Mesenchymal stem cell (in vitro differentiated cells and primary cell): ENCODE data around the gene GJC2.
A peak's percentile ranks its signal among the peaks of the same experiment; 100 is the strongest.

Experiments
- DNase-seq: peaks from one replicate; pipeline ENCODE4 v3.0.0-alpha.2; 2013
- H2AFZ ChIP-seq: one replicate; pipeline ENCODE4 v1.6.1; 2013; ENCODE audit warnings: low read depth, mild to moderate bottlenecking, control low read depth, inconsistent platforms, low read length, moderate library complexity
- H2AK5ac ChIP-seq: 2 replicates; pipeline ENCODE4 v1.6.1; 2013; ENCODE audit warnings: low read length, moderate library complexity, mild to moderate bottlenecking, inconsistent platforms; ENCODE audit not compliant: severe bottlenecking
- H2BK120ac ChIP-seq: one replicate; pipeline ENCODE4 v1.6.1; 2013; ENCODE audit warnings: low read depth, mild to moderate bottlenecking, inconsistent platforms, low read length, moderate library complexity
- H2BK12ac ChIP-seq, 2 experiments: one replicate each; pipeline ENCODE4 v1.6.1; 2013; ENCODE audit warnings: inconsistent platforms in 2 of 2, low read length in 2 of 2, mild to moderate bottlenecking in 2 of 2, moderate library complexity in 2 of 2, control low read depth in 1 of 2
- H2BK15ac ChIP-seq: one replicate; pipeline ENCODE4 v1.6.1; 2013; ENCODE audit warnings: mild to moderate bottlenecking, low read depth, inconsistent platforms; ENCODE audit not compliant: poor library complexity, severe bottlenecking
- H2BK5ac ChIP-seq: 2 replicates; pipeline ENCODE4 v1.6.1; 2013; ENCODE audit warnings: low read depth, mild to moderate bottlenecking, low read length, control low read depth, inconsistent platforms; ENCODE audit not compliant: poor library complexity, severe bottlenecking
- H3K14ac ChIP-seq, 2 experiments: one replicate each; pipeline ENCODE4 v1.6.1; 2013; ENCODE audit warnings: inconsistent platforms in 2 of 2, low read length in 2 of 2, control low read depth in 1 of 2, mild to moderate bottlenecking in 1 of 2, moderate library complexity in 1 of 2
- H3K18ac ChIP-seq, 2 experiments: one replicate each; pipeline ENCODE4 v1.6.1; 2013; ENCODE audit warnings: inconsistent platforms in 2 of 2, low read length in 2 of 2, control low read depth in 1 of 2, low read depth in 1 of 2, mild to moderate bottlenecking in 1 of 2
- H3K23ac ChIP-seq, 2 experiments: one replicate each; pipeline ENCODE4 v1.6.1; 2013; ENCODE audit warnings: inconsistent platforms in 2 of 2, low read length in 2 of 2, mild to moderate bottlenecking in 2 of 2, moderate library complexity in 2 of 2, control low read depth in 1 of 2
- H3K27ac ChIP-seq: 2 replicates; pipeline ENCODE4 v1.5.1; 2013; ENCODE audit warnings: mild to moderate bottlenecking, moderate library complexity, low read length, control low read depth, inconsistent platforms; ENCODE audit not compliant: poor library complexity, severe bottlenecking
- H3K27me3 ChIP-seq, 2 experiments: 2 replicates each; pipeline versions ENCODE4 v1.6.1 to v1.7.0; 2013; ENCODE audit warnings: low read length in 2 of 2, mild to moderate bottlenecking in 2 of 2, moderate library complexity in 2 of 2, control low read depth in 1 of 2, inconsistent platforms in 1 of 2; ENCODE audit not compliant: control insufficient read depth in 1 of 2, insufficient read depth in 1 of 2
- H3K36me3 ChIP-seq, 2 experiments: 2 replicates each; pipeline versions ENCODE4 v1.6.1 to v1.7.0; 2013; ENCODE audit warnings: low read length in 2 of 2, control low read depth in 1 of 2, inconsistent platforms in 1 of 2, low read depth in 1 of 2, mild to moderate bottlenecking in 1 of 2; ENCODE audit not compliant: insufficient read depth in 2 of 2, control insufficient read depth in 1 of 2
- H3K4ac ChIP-seq, 2 experiments: one replicate each; pipeline ENCODE4 v1.6.1; 2013; ENCODE audit warnings: inconsistent platforms in 2 of 2, low read length in 2 of 2, mild to moderate bottlenecking in 2 of 2, moderate library complexity in 2 of 2, control low read depth in 1 of 2, low read depth in 1 of 2
- H3K4me1 ChIP-seq: 2 replicates; pipeline ENCODE4 v1.6.1; 2013; ENCODE audit warnings: low read depth, low read length, control low read depth; ENCODE audit not compliant: control insufficient read depth, insufficient read depth
- H3K4me2 ChIP-seq: 2 replicates; pipeline ENCODE4 v1.6.1; 2013; ENCODE audit warnings: low read length, mild to moderate bottlenecking, inconsistent platforms; ENCODE audit not compliant: poor library complexity, severe bottlenecking
- H3K4me3 ChIP-seq, 2 experiments: 2 replicates each; pipeline versions ENCODE4 v1.5.1 to v1.7.0; 2013; ENCODE audit warnings: low read length in 2 of 2, mild to moderate bottlenecking in 2 of 2, control low read depth in 1 of 2, low read depth in 1 of 2; ENCODE audit not compliant: insufficient read depth in 1 of 2
- H3K79me1 ChIP-seq: replicated peaks from 2 replicates; pipeline ENCODE4 v1.6.1; 2013; ENCODE audit warnings: mild to moderate bottlenecking, control low read depth, low read length, inconsistent platforms; ENCODE audit not compliant: poor library complexity, severe bottlenecking
- H3K9ac ChIP-seq: 2 replicates; pipeline ENCODE4 v1.7.0; 2013; ENCODE audit warnings: mild to moderate bottlenecking, low read length, moderate library complexity
- H3K9me3 ChIP-seq: 2 replicates; pipeline ENCODE4 v1.7.0; 2013; ENCODE audit warnings: mild to moderate bottlenecking, low read length; ENCODE audit not compliant: control insufficient read depth
- H4K8ac ChIP-seq: one replicate; pipeline ENCODE4 v1.6.1; 2013; ENCODE audit warnings: inconsistent platforms, mild to moderate bottlenecking, low read length, moderate library complexity
- H4K91ac ChIP-seq: one replicate; pipeline ENCODE4 v1.6.1; 2013; ENCODE audit warnings: mild to moderate bottlenecking, low read length, inconsistent platforms
- WGBS: methylation state at CpG from one replicate; pipeline ENCODE4 v1.1.7; 2013; ENCODE audit warnings: mixed read lengths; 5-methylcytosine and 5-hydroxymethylcytosine counted together

The GJC2 gene

GRCh38 chr1:228152097-228152917 lies 2.6 kb downstream of the GJC2 start:
- H3K27me3 ChIP-seq, result no peaks in the 10 kb centered on the region
- H2BK5ac ChIP-seq, result no peak overlapping the region
- no peak overlapping the region for H3K18ac ChIP-seq
- H4K91ac ChIP-seq, result no peak overlapping the region
- no peak overlapping the region for H4K8ac ChIP-seq
- 92% methylated on average over 17 of the region's 19 CpGs for WGBS
- H2BK15ac ChIP-seq, result no peak overlapping the region
- H3K79me1 ChIP-seq, result peaks cover 31% of the 10 kb centered on the region
- peak overlapping the region; percentile 77 for H3K9ac ChIP-seq
- H3K14ac ChIP-seq, result no peak overlapping the region
- no peak overlapping the region for H2AK5ac ChIP-seq
- peaks cover 16 to 65% of the 10 kb centered on the region in 2 experiments for H3K36me3 ChIP-seq
- peaks cover 30% of the 10 kb centered on the region for H3K4me1 ChIP-seq
- H3K27ac ChIP-seq, result no peak overlapping the region
- no peaks in the 10 kb centered on the region for H3K9me3 ChIP-seq
- H3K4me3 ChIP-seq, result no peak overlapping the region
- no peak overlapping the region for H3K23ac ChIP-seq
- H2BK120ac ChIP-seq, result no peak overlapping the region
- DNase-seq, result no peak
- no peak overlapping the region for H2AFZ ChIP-seq
- no peak overlapping the region for H3K4me2 ChIP-seq
- no peak overlapping the region for H2BK12ac ChIP-seq
- no peak overlapping the region for H3K4ac ChIP-seq

- Histone ChIP-seq H3K4me1 (peaks cover 30% of the 10 kb centered on the region), H3K18ac (no peak overlapping the region), H3K27me3 (no peaks in the 10 kb centered on the region), H4K8ac (no peak overlapping the region), H3K27ac (no peak overlapping the region), H2BK12ac (no peak overlapping the region), H2AFZ (no peak overlapping the region), H3K9me3 (no peaks in the 10 kb centered on the region), H2AK5ac (no peak overlapping the region), H4K91ac (no peak overlapping the region), H3K23ac (no peak overlapping the region), H3K4me2 (no peak overlapping the region), H3K14ac (no peak overlapping the region), H3K4me3 (no peak overlapping the region), H3K36me3 (peaks cover 10 to 62% of the 10 kb centered on the region in 2 experiments), H3K9ac (no peak overlapping the region), H3K4ac (no peak overlapping the region), H3K79me1 (peaks cover 25% of the 10 kb centered on the region), H2BK120ac (no peak overlapping the region), H2BK15ac (no peak overlapping the region), H2BK5ac (no peak overlapping the region)
- DNase-seq, result no peak
- WGBS, result 86% methylated on average over 1 of the region's 3 CpGs
Observed at GRCh38 chr1:228152918-228153258, 3.2 kb downstream of the GJC2 start.

GRCh38 chr1:228154021-228154669 lies 4.4 kb downstream of the GJC2 start:
- H4K8ac ChIP-seq, result no peak overlapping the region
- no peaks in the 10 kb centered on the region for H3K9me3 ChIP-seq
- no peak overlapping the region for H2BK120ac ChIP-seq
- no peak overlapping the region for H2AK5ac ChIP-seq
- no peak overlapping the region for H3K18ac ChIP-seq
- H3K4me1 ChIP-seq, result peaks cover 27% of the 10 kb centered on the region
- H3K9ac ChIP-seq, result no peak overlapping the region
- 92% methylated on average over 11 of the region's 11 CpGs for WGBS
- H2BK12ac ChIP-seq, result no peak overlapping the region
- peaks cover 0 to 58% of the 10 kb centered on the region in 2 experiments for H3K36me3 ChIP-seq
- H3K27ac ChIP-seq, result no peak overlapping the region
- no peak overlapping the region for H3K4me3 ChIP-seq
- H3K4me2 ChIP-seq, result no peak overlapping the region
- H3K79me1 ChIP-seq, result peaks cover 15% of the 10 kb centered on the region
- no peak overlapping the region for H2BK5ac ChIP-seq
- H2BK15ac ChIP-seq, result no peak overlapping the region
- H4K91ac ChIP-seq, result peak overlapping the region; percentile 80
- H3K27me3 ChIP-seq, result peaks cover 0 to 6% of the 10 kb centered on the region in 2 experiments
- no peak for DNase-seq
- H2AFZ ChIP-seq, result no peak overlapping the region
- H3K4ac ChIP-seq, result no peak overlapping the region
- peak overlapping the region in 1 of 2 experiments; percentile 27 for H3K23ac ChIP-seq
- H3K14ac ChIP-seq, result no peak overlapping the region
